Measurements from ENCODE around the gene WNK2.

WNK2 gene

DNA sequence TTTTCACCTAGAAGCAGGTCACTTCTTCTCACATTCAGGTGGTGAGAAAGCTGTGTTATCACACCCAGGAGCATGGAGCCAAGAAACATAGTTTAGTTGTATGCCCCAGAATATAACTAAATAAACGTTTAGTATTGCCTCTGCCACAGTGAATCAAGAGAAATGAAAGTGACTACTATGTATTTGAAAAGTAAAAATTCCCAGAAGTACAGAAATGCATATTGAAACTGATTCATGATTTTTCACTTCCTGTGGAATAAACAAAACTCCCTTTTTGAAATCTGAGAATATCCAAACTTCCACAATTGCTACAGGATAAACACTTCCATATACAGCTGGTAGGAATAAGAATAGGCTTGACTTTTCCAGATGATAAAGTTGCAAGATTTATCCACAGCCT is 34.6 kb upstream of the WNK2 start:
- Histone ChIP-seq H3K4me3 (ENCODE audit: low read length) (no peak overlapping the region), H3K9ac (ENCODE audit: low read length) (no peak overlapping the region), H3K4me1 (ENCODE audit: control insufficient read depth, insufficient read depth, low read length) (peaks cover under 1% of the 10 kb centered on the region), H3K27me3 (ENCODE audit: control insufficient read depth, insufficient read depth, low read length) (no peaks in the 10 kb centered on the region), H3K36me3 (ENCODE audit: control insufficient read depth, insufficient read depth, low read length) (no peaks in the 10 kb centered on the region), H3K9me3 (ENCODE audit: control insufficient read depth, low read length) (no peaks in the 10 kb centered on the region)

DNA sequence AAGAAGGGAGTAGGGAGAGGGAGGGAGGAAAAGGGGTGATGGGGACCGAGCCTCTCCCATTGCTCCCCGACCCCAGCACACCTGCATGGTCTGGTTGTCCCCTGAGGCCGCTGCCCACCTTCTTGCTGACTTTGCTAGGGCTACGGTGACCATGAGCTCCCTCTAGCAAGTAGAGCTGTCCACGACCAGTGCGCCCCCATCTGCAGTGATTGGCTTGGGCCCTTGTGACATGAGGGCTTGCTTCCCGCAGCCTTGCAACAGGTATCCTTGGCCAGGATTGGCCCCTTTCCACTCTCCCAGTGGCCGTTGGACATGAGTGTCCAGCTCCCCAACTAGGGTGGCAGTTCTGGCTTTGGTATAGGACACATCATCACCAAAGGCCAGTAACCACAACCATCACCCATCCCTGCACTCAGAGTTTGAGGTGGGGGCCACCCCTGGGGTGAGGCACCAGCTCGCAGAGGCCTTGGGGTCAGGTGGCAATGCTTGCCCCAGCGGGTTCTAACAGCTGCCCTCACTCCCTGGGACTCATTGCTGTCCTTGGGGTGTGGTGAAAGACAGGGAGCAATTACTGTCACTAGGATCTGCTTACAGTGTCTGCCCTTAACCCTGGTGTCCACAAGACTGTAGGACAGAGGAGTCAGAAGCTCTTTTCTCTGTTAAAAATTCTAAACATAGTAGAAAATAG is 32.7 kb upstream of the WNK2 start:
- H3K27me3 ChIP-seq (ENCODE audit: control insufficient read depth, insufficient read depth, low read length): no peaks in the 10 kb centered on the region
- no peaks in the 10 kb centered on the region for H3K36me3 ChIP-seq (ENCODE audit: control insufficient read depth, insufficient read depth, low read length)
- H3K9ac ChIP-seq (ENCODE audit: low read length): no peak overlapping the region
- no peaks in the 10 kb centered on the region for H3K4me1 ChIP-seq (ENCODE audit: control insufficient read depth, insufficient read depth, low read length)
- no peak overlapping the region for H3K4me3 ChIP-seq (ENCODE audit: low read length)
- H3K9me3 ChIP-seq (ENCODE audit: control insufficient read depth, low read length): no peaks in the 10 kb centered on the region

DNA sequence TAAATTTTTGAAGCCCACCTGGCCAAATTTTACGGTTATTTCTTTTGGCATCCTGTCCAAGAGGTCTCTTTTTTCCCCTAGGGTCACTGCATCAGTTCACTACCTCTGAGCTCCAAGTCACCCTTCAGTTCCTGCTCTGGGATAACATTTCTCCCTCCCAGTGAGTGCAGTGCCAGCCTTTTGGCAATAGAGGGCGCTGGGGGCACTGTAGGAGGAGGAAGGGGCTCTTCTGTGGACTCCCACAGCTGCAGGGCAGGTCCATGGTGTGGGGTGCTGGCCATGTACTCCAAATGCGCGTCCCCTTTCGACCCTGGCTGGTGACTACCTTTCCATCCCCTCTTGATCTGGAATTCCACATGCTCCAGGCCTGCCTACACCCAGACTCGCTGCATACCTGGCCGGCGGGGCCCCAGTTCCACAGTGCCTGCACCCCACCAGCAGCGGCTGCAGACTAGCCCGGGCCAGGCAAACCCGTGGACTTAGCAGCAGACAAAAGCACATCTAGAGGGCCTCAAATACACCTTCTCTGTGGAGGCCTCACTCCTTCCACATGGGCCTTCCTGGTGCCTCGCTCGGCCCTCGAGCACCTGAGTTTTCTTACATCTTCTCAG is 29.5 kb upstream of the WNK2 start:
- H3K4me1 ChIP-seq (ENCODE audit: control insufficient read depth, insufficient read depth, low read length): no peaks in the 10 kb centered on the region
- no peak overlapping the region for H3K9ac ChIP-seq (ENCODE audit: low read length)
- H3K9me3 ChIP-seq (ENCODE audit: control insufficient read depth, low read length): no peaks in the 10 kb centered on the region
- H3K4me3 ChIP-seq (ENCODE audit: low read length): no peak overlapping the region
- no peaks in the 10 kb centered on the region for H3K36me3 ChIP-seq (ENCODE audit: control insufficient read depth, insufficient read depth, low read length)
- H3K27me3 ChIP-seq (ENCODE audit: control insufficient read depth, insufficient read depth, low read length): no peaks in the 10 kb centered on the region

DNA sequence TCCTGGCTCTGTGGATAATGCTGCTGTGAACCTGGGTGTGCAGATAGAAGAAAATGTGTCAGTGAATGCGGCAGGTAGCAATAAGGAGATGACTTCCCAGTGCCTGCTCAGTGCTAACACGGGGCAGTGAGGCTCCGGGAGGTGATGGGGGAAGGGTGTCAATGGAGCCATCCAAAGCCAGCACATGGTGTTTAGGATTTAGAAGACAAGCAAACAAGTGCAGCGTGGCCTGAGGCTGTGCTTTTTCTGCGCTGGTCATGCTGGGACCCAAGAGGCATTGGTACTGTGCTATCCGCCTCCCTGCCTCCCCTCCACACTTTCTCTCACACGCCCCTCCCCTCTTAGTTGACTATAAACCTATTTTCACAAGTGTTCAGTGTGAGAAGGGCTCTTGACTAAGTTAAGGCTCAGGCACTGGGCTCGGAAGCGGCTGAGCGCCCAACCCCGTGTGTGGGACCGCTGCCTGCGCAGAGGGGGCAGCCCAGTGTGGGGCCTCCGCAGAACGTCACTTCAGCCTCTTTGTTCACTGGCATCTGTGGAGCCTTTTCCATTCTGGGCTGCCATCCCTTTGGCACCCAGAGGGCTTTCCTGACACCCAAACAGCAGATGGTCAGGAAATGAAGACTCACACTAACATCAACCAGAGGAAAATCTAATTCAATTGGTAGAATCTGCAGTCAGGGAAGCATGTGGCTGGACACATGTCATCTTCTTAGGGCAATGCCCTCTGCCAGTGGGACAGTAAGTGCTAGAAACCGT is 28.0 kb upstream of the WNK2 start:
- no peaks in the 10 kb centered on the region for H3K27me3 ChIP-seq (ENCODE audit: control insufficient read depth, insufficient read depth, low read length)
- H3K9ac ChIP-seq (ENCODE audit: low read length): no peak overlapping the region
- H3K9me3 ChIP-seq (ENCODE audit: control insufficient read depth, low read length): no peaks in the 10 kb centered on the region
- no peak overlapping the region for H3K4me3 ChIP-seq (ENCODE audit: low read length)
- no peaks in the 10 kb centered on the region for H3K36me3 ChIP-seq (ENCODE audit: control insufficient read depth, insufficient read depth, low read length)
- no peaks in the 10 kb centered on the region for H3K4me1 ChIP-seq (ENCODE audit: control insufficient read depth, insufficient read depth, low read length)

DNA sequence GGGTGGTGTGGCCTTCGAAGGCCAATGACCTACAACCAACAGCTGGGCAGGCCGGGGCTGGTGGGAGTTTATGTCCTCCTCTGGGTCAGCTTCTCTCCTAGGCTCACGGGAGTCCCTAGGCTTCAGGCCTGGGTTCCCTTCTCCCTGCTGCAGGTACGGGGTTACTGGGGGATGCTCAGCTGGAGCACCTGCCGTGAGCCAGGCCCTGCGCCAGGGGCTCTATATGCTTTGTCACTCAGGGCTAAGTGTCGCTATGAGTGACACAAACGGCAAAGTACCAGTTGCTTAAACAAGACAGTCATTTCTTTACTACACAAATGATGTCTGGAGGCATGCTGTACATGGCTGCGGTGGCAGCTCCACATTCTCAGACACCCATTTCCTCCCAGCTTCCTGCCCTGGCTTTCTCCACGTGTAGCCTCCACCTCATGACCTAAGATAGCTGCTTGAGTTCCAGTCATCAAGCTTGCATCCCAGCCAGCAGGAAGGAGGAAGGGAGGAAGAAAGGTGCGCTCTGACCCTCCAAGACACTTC is 27.4 kb upstream of the WNK2 start:
- H3K4me3 ChIP-seq (ENCODE audit: low read length): no peak overlapping the region
- no peaks in the 10 kb centered on the region for H3K27me3 ChIP-seq (ENCODE audit: control insufficient read depth, insufficient read depth, low read length)
- H3K36me3 ChIP-seq (ENCODE audit: control insufficient read depth, insufficient read depth, low read length): no peaks in the 10 kb centered on the region
- no peak overlapping the region for H3K9ac ChIP-seq (ENCODE audit: low read length)
- H3K4me1 ChIP-seq (ENCODE audit: control insufficient read depth, insufficient read depth, low read length): no peaks in the 10 kb centered on the region
- no peaks in the 10 kb centered on the region for H3K9me3 ChIP-seq (ENCODE audit: control insufficient read depth, low read length)

DNA sequence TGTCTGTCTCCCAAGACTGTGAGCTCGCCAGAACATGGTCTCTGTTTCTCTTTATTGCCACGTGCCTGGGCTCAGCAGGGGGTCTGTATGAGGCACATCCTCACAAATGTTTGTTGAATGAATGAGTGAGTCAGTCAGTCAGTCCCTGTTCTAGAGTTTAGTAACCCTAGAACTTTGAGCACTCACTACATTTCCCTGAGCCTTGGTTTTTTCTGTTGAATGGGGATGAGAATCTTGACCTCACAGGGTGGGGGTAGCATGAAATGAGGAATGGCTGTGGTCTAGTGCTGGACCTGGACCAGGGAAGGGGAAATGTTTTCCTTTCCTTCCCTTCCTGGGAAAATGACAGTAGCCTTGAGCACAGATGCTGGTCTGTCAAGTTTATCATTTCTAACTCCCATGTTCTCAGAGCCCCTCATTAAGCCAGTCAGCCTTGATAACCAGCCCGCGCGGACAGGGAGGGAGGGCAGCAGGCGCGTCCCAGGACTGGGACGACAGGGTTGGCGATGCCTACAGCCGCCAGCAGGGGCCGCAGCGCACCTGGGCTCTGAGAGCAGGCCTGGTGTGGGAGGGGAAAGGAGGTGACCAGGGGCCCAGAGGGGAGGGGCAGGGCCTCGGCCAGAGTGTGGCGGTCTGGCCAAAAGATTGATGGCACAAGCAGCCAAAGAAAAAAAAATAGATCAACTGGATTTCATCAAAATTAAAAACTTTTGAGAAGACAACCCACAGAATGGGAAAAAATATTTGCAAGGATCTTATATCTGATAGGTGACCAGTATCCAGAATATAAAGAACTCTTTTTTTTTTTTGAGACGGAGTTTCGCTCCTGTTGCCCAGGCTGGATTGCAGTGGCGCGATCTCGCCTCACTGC is 24.1 kb upstream of the WNK2 start:
- Histone ChIP-seq H3K27me3 (ENCODE audit: control insufficient read depth, insufficient read depth, low read length) (no peaks in the 10 kb centered on the region), H3K9me3 (ENCODE audit: control insufficient read depth, low read length) (no peaks in the 10 kb centered on the region), H3K9ac (ENCODE audit: low read length) (no peak overlapping the region), H3K4me3 (ENCODE audit: low read length) (no peak overlapping the region), H3K36me3 (ENCODE audit: control insufficient read depth, insufficient read depth, low read length) (no peaks in the 10 kb centered on the region), H3K4me1 (ENCODE audit: control insufficient read depth, insufficient read depth, low read length) (no peaks in the 10 kb centered on the region)

DNA sequence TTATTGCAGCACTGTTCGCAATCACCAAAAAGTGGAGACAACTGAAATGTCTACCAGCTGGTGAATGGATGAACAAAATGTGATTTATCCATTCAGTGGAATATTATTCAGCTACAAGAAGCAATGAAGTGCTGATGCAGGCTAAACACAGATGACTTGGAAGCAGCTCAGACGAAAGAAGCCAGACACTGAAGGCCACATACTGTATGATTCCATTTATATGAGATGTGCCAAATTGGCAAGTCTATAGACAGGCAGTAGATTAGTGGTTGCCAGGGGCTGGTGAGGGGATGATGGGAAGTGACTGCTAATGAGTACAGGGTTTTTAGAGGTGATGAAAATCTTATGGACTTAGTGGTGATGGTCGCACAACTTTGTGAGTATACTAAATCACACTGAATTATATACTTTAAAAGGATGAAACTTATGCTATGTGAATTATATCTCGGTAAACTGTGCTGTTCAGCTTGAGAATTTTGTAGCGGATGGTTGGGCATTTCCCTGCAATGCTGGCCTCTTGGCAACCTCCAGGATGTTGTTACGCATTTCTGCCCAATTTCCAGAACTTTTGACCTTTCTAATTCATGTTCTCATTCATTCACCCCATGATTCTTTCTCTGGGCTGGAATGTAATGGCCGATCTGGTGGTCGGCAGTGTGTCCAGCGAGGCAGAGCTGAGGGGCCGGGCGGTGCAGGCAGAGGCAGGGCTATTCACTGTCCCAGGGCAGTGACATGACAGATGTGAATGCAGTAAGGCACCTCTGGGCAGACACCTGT is 22.0 kb upstream of the WNK2 start:
- no peak overlapping the region for H3K4me3 ChIP-seq (ENCODE audit: low read length)
- no peak overlapping the region for H3K9ac ChIP-seq (ENCODE audit: low read length)
- H3K27me3 ChIP-seq (ENCODE audit: control insufficient read depth, insufficient read depth, low read length): no peaks in the 10 kb centered on the region
- no peaks in the 10 kb centered on the region for H3K36me3 ChIP-seq (ENCODE audit: control insufficient read depth, insufficient read depth, low read length)
- no peaks in the 10 kb centered on the region for H3K4me1 ChIP-seq (ENCODE audit: control insufficient read depth, insufficient read depth, low read length)
- no peaks in the 10 kb centered on the region for H3K9me3 ChIP-seq (ENCODE audit: control insufficient read depth, low read length)

DNA sequence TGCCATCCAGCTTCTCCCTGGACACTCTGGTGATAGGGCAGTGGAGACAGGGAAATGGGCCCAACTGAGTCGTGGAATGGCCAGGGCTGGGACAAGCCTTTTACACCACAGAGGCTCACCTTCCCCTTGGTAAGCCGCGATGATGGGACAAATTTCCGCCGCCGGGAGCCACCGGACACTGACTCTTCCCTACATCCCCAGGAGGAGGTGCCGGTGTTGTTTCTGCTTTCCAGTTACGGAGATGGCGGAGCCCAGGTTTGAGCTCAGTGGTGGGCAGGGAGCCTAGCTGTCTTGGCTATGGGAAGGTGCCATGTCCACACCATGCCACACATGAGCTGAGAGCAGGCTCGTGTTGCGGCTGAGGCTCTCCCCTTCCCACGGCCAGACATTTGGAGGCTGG is 19.9 kb upstream of the WNK2 start:
- peaks cover 1% of the 10 kb centered on the region for H3K27me3 ChIP-seq (ENCODE audit: control insufficient read depth, insufficient read depth, low read length)
- no peaks in the 10 kb centered on the region for H3K4me1 ChIP-seq (ENCODE audit: control insufficient read depth, insufficient read depth, low read length)
- no peak overlapping the region for H3K4me3 ChIP-seq (ENCODE audit: low read length)

DNA sequence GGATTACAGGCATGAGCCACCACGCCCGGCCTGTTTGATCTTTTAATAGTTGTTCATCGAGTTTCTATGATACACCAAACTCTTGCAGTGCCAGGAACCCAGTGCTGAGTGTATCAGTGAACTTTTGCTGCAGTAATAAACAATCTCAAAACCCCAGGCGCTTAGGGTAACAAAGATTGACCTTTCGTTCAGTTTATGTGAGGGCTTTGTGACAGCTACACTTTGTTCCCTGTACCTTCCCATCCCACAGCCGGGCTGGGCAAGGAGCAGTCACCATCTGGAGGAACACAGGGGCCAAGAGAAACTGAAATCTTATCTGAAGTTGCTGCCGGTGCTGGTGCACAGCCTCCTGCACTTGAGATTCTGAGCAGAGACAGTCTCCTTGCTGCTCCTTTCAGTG is 17.2 kb upstream of the WNK2 start:
- peaks cover 3% of the 10 kb centered on the region for H3K27me3 ChIP-seq (ENCODE audit: control insufficient read depth, insufficient read depth, low read length)
- no peaks in the 10 kb centered on the region for H3K9me3 ChIP-seq (ENCODE audit: control insufficient read depth, low read length)
- H3K4me1 ChIP-seq (ENCODE audit: control insufficient read depth, insufficient read depth, low read length): no peaks in the 10 kb centered on the region
- no peak overlapping the region for H3K4me3 ChIP-seq (ENCODE audit: low read length)
- no peak overlapping the region for H3K9ac ChIP-seq (ENCODE audit: low read length)
- no peaks in the 10 kb centered on the region for H3K36me3 ChIP-seq (ENCODE audit: control insufficient read depth, insufficient read depth, low read length)

More for the DNA sequence above, 19.9 kb upstream of the WNK2 start:
- Histone ChIP-seq H3K36me3 (ENCODE audit: control insufficient read depth, insufficient read depth, low read length) (no peaks in the 10 kb centered on the region), H3K9ac (ENCODE audit: low read length) (no peak overlapping the region), H3K9me3 (ENCODE audit: control insufficient read depth, low read length) (no peaks in the 10 kb centered on the region)

DNA sequence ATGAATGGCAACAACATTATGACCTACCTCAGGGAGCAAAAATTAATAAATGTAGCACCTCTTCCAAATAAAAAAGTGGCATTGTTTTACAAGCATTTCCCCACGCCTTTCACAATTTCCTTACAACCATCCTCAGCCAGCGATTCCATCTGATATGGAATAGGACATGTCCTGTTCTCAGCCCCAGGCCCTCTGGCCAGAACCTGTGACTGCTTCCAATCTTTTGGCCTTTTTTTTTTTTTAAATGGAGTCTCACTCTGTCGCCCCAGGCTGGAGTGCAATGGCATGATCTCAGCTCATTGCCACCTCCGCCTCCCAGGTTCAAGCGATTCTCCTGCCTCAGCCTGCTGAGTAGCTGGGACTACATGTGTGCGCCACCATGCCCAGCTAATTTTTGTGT is 16.8 kb upstream of the WNK2 start:
- H3K9ac ChIP-seq (ENCODE audit: low read length): no peak overlapping the region
- H3K36me3 ChIP-seq (ENCODE audit: control insufficient read depth, insufficient read depth, low read length): no peaks in the 10 kb centered on the region
- H3K4me1 ChIP-seq (ENCODE audit: control insufficient read depth, insufficient read depth, low read length): no peaks in the 10 kb centered on the region

DNA sequence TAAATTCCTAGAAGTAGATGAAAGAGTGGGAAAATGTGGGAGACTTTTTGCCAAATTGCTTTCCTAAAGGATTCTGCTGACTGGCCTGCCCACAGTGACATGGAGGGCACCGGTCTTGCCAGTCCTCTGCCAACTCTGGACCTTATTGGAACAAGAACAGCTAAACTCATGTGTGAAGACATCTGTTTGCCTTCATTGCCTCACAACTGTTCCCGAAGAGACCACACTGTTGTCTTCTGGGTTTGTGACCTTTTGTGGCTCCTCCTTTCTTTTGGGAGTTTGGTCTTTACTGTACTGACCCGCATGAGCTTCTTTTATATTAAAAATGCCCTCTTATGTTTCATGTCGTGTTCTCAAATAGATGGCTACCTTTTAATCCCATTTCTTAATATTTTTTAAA is 16.1 kb upstream of the WNK2 start:
- Histone ChIP-seq H3K36me3 (ENCODE audit: control insufficient read depth, insufficient read depth, low read length) (no peaks in the 10 kb centered on the region), H3K9me3 (ENCODE audit: control insufficient read depth, low read length) (no peaks in the 10 kb centered on the region), H3K4me3 (ENCODE audit: low read length) (no peak overlapping the region), H3K27me3 (ENCODE audit: control insufficient read depth, insufficient read depth, low read length) (peaks cover 3% of the 10 kb centered on the region), H3K9ac (ENCODE audit: low read length) (no peak overlapping the region), H3K4me1 (ENCODE audit: control insufficient read depth, insufficient read depth, low read length) (no peaks in the 10 kb centered on the region)

More for the DNA sequence above, 16.8 kb upstream of the WNK2 start:
- peaks cover 3% of the 10 kb centered on the region for H3K27me3 ChIP-seq (ENCODE audit: control insufficient read depth, insufficient read depth, low read length)
- H3K9me3 ChIP-seq (ENCODE audit: control insufficient read depth, low read length): no peaks in the 10 kb centered on the region
- H3K4me3 ChIP-seq (ENCODE audit: low read length): no peak overlapping the region
